Upper lobe of left lung (tissue), 4 donors: ENCODE data around the gene YTHDF2.

Source experiments
- CTCF ChIP-seq, 6 experiments: fragments of 450-650 bp in 4 of 6; fragments of 200-600 bp in 2 of 6; sonication (generic) in 2 of 6; IDR thresholded peaks; one replicate each; pipeline ENCODE4 v1.5.1; 2016 to 2019; ENCODE audit warnings: antibody characterized with exemption in 6 of 6
- POLR2A ChIP-seq, 4 donors: fragments of 450-650 bp; IDR thresholded peaks; one replicate each; pipeline ENCODE4 v1.5.1; 2016 to 2017; ENCODE audit warnings: antibody characterized with exemption in 4 of 4, mild to moderate bottlenecking in 2 of 4

GRCh38 chr1:28812669-28813468, 76.1 kb downstream of the YTHDF2 start:
- no peak for TF ChIP-seq CTCF (IDR thresholded peaks at IDR 0.05)
- TF ChIP-seq POLR2A (IDR thresholded peaks at IDR 0.05): no peak
